EL (cell line): ENCODE results near the gene PRDM13.
"Not testable (repeated sequence)": the region's sequence is repeated elsewhere in the genome, so short reads cannot be mapped to it uniquely, and the experiment has no call there.

Experiments used
- DNase-seq: peaks from one replicate; pipeline ENCODE4 v3.0.0-alpha.2; 2016

PRDM13 gene

GRCh38 chr6:99606656-99607415, at the start of gene PRDM13:
TSS of gene PRDM13 (plus strand) at chr6:99606833. CDS start at chr6:99607035, 202 bp downstream.
- DNase-seq: no peak

- DNase-seq: no peak
These were observed 47.6 kb upstream of the PRDM13 start for GRCh38 chr6:99559057-99559456.

GRCh38 chr6:99560668-99561067, 46.0 kb upstream of the PRDM13 start:
- DNase-seq: no peak

GRCh38 chr6:99563056-99563723, 43.4 kb upstream of the PRDM13 start:
- no peak for DNase-seq

- DNase-seq: peak; percentile 97
These were observed 38.3 kb upstream of the PRDM13 start, which contains the start of gene CCNC for GRCh38 chr6:99568103-99568933. TSS of gene CCNC (minus strand) at chr6:99568660. CDS start at chr6:99568527, 133 bp downstream.

GRCh38 chr6:99573980-99574617, 32.5 kb upstream of the PRDM13 start:
- DNase-seq: no peak

GRCh38 chr6:99575544-99576227, 30.9 kb upstream of the PRDM13 start:
- DNase-seq: no peak

- no peak for DNase-seq
These were observed 26.9 kb upstream of the PRDM13 start for GRCh38 chr6:99579781-99580180.

- DNase-seq: no peak
These were observed 18.8 kb upstream of the PRDM13 start for GRCh38 chr6:99587792-99588191.

GRCh38 chr6:99588618-99589289, 17.9 kb upstream of the PRDM13 start:
- DNase-seq: peak; percentile 79

GRCh38 chr6:99589290-99589672, 17.4 kb upstream of the PRDM13 start:
- peak; percentile 26 for DNase-seq

GRCh38 chr6:99589907-99590493, 16.6 kb upstream of the PRDM13 start:
- DNase-seq: no peak

- no peak for DNase-seq
These were observed 15.6 kb upstream of the PRDM13 start for GRCh38 chr6:99590728-99591672.

- no peak for DNase-seq
These were observed 14.8 kb upstream of the PRDM13 start for GRCh38 chr6:99591673-99592364.

GRCh38 chr6:99592900-99593299, 13.7 kb upstream of the PRDM13 start:
- no peak for DNase-seq

GRCh38 chr6:99594696-99595095, 11.9 kb upstream of the PRDM13 start:
- DNase-seq: not testable (repeated sequence)

GRCh38 chr6:99602520-99603420, 3.9 kb upstream of the PRDM13 start:
- no peak for DNase-seq

- peak; percentile 55 for DNase-seq
These were observed 3.0 kb upstream of the PRDM13 start for GRCh38 chr6:99603421-99604165.
